ENCODE measurements around the gene SETMAR.

Gene SETMAR

GRCh38 chr3:4343258-4343657, 40.1 kb downstream of the SETMAR start:
- no peak for TF ChIP-seq CTCF (IDR thresholded peaks at IDR 0.05; ENCODE audit: low read depth, low read length, missing control alignments)
- no peak overlapping the region for H3K4me3 ChIP-seq (replicated peaks; ENCODE audit: low read depth, low read length)
- no peak for DNase-seq (ENCODE audit: extremely low read depth, low read depth)

- TF ChIP-seq CTCF (IDR thresholded peaks at IDR 0.05; ENCODE audit: low read depth, low read length, missing control alignments), result peak; percentile 58
- no peak overlapping the region for H3K4me3 ChIP-seq (replicated peaks; ENCODE audit: low read depth, low read length)
- peak; percentile 45 for DNase-seq (ENCODE audit: extremely low read depth, low read depth)
Measured at GRCh38 chr3:4350789-4351163, 47.6 kb downstream of the SETMAR start.

DNA sequence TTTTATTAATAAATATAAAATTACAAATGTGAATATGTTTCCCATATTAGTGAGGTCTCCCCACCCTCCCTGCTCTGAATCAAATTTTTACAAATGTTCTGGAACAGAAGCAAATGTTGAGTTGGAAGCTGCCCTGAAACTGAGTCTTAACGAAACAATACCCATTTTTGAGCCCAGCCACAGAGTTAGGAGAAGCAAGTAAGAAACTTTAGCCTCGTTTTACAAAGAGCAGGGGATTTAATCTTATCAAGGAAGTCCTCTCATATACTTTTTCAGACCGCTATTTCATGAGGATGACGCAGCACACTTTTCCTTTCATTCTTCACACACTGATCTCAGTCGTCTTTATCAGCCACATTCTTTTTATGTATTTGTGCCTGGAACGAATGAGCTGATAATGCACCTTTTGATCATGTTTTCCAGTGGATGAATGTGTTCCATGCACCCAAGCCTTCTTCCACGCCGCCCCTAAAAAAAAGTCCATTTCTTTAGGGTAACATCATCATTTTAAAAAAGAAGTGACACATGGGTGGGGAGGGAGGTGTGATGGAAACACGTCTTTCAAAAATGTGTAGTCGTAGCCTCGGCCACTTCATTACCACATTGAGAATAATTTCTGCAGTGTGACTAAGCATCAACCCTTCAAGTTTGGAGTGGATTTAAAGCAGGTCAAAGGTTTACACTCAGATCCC, 48.1 kb downstream of the SETMAR start:
- DNase-seq (ENCODE audit: extremely low read depth, low read depth), result no peak
- no peak overlapping the region for H3K4me3 ChIP-seq (replicated peaks; ENCODE audit: low read depth, low read length)
- no peak for TF ChIP-seq CTCF (IDR thresholded peaks at IDR 0.05; ENCODE audit: low read depth, low read length, missing control alignments)

- H3K4me3 ChIP-seq (replicated peaks; ENCODE audit: low read depth, low read length), result no peak overlapping the region
- TF ChIP-seq CTCF (IDR thresholded peaks at IDR 0.05; ENCODE audit: low read depth, low read length, missing control alignments), result no peak
- DNase-seq (ENCODE audit: extremely low read depth, low read depth), result no peak
Measured at GRCh38 chr3:4351872-4352271, 48.7 kb downstream of the SETMAR start.

- H3K4me3 ChIP-seq (replicated peaks; ENCODE audit: low read depth, low read length), result no peak overlapping the region
- no peak for TF ChIP-seq CTCF (IDR thresholded peaks at IDR 0.05; ENCODE audit: low read depth, low read length, missing control alignments)
- DNase-seq (ENCODE audit: extremely low read depth, low read depth), result no peak
Measured at GRCh38 chr3:4355401-4356219, 52.4 kb downstream of the SETMAR start.

- DNase-seq (ENCODE audit: extremely low read depth, low read depth), result no peak
- no peak overlapping the region for H3K4me3 ChIP-seq (replicated peaks; ENCODE audit: low read depth, low read length)
Measured at GRCh38 chr3:4356220-4356540, 53.0 kb downstream of the SETMAR start.

More at GRCh38 chr3:4356220-4356540, 53.0 kb downstream of the SETMAR start:
- no peak for TF ChIP-seq CTCF (IDR thresholded peaks at IDR 0.05; ENCODE audit: low read depth, low read length, missing control alignments)

Data from HFF-Myc (cell line).